ENCODE results near the gene PUS1. TPM values are rescaled to one million over a fixed set of nuclear protein-coding genes. Genes with fewer than 3 reads are reported as not detected.

PUS1 gene
- total and polyA plus RNA-seq, 2 of the 4 experiments (the other 2 are of a cell fraction) = 14.0 to 36.7 TPM

DNA sequence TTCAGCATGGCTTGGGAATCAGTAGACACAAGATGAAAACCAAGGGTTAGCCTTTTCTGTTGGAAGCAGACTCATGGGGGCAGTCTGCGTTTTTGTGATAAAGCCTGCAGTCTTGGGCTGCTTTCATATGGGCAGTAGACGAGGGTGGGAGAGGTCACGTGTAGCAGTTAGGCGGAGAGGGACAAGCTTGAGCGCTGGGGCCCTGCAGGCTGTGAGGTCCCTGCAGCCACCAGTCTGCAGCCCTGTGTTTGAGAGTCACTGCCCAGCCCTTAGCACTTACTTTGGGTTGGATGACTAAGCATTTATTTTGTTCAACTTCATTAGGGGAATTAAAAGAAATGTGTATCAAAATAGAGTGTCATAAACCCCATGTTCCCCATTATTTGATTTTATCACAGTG is 57.8 kb downstream of the PUS1 start:
- H3K27me3 ChIP-seq (ENCODE audit: control insufficient read depth, insufficient read depth, low read length) = no peaks in the 10 kb centered on the region
- H4K5ac ChIP-seq (ENCODE audit: low read depth, low read length) = no peak overlapping the region
- POLR2A ChIA-PET (ENCODE audit: unreplicated experiment) = no interaction called here
- TF ChIP-seq MXI1 (IDR thresholded peaks at IDR 0.05; ENCODE audit: borderline replicate concordance, low read depth, low read length) (no peak), NFE2L2 (IDR thresholded peaks at IDR 0.05; ENCODE audit: low read depth, low read length) (peak; percentile 87)
- H4K20me1 ChIP-seq (ENCODE audit: insufficient read depth, low read length) = no peaks in the 10 kb centered on the region
- H3K9me3 ChIP-seq (ENCODE audit: control insufficient read depth, insufficient read depth, low read length) = no peaks in the 10 kb centered on the region
- no peak overlapping the region for H3K14ac ChIP-seq (replicated peaks; ENCODE audit: low read depth, low read length)
- no peak overlapping the region for H2AK9ac ChIP-seq (replicated peaks; ENCODE audit: low read depth, low read length, poor library complexity)
- WGBS, 2 experiments (ENCODE audit: extremely low coverage in 2 of 2, insufficient read length in 1 of 2) = 60% methylated on average over 1 of the region's 5 CpGs; no CpG with 5 or more reads in 1 of the 2 experiments
- ATAC-seq (ENCODE audit: low read depth) (peak; percentile 46), DNase-seq (no peak)
- H3K79me1 ChIP-seq (ENCODE audit: low read depth in 1 of 2, low read length in 2 of 2) = peaks cover 3 to 21% of the 10 kb centered on the region in 2 experiments; a peak in 2 of 4 replicates
- dilution Hi-C loops (cut with HindIII; ENCODE audit: low sequenced_read_pairs, unreplicated experiment) = no loop called here
- CTCF ChIA-PET = no interaction called here
- no peak overlapping the region for H4K8ac ChIP-seq (ENCODE audit: low read depth in 2 of 2, low read length in 2 of 2)
- no peak overlapping the region for H2BK20ac ChIP-seq (ENCODE audit: low read depth, low read length)
- no TSS peak for BruUV-seq (replicated peaks)
- H2AK5ac ChIP-seq (ENCODE audit: low read depth, low read length) = no peak overlapping the region
- H3K4me2 ChIP-seq (ENCODE audit: low read depth, low read length) = no peak overlapping the region
- in situ Hi-C loops (cut with MboI; ENCODE audit: low sequenced_read_pairs) = no loop called here
- H2AFZ ChIP-seq (replicated peaks; ENCODE audit: low read length, poor library complexity) = no peak overlapping the region
- no peak overlapping the region for H3K23ac ChIP-seq (ENCODE audit: low read depth, low read length)
- H2BK15ac ChIP-seq (ENCODE audit: low read depth, low read length) = no peak overlapping the region
- no peak overlapping the region for H3K4ac ChIP-seq (ENCODE audit: low read depth, low read length)
- H3K18ac ChIP-seq (ENCODE audit: low read depth, low read length) = no peak overlapping the region
- H3K4me3 ChIP-seq (ENCODE audit: insufficient read depth, low read depth, low read length) = no peak overlapping the region
- no peak overlapping the region for H3K56ac ChIP-seq (ENCODE audit: extremely low read depth, insufficient read depth, low read length)
- H2BK120ac ChIP-seq (ENCODE audit: low read depth, low read length) = no peak overlapping the region
- H3K4me1 ChIP-seq (ENCODE audit: control insufficient read depth, insufficient read depth, low read length) = 0 out of 2 replicates have a peak, but pooled peaks cover 2% of the 10 kb centered on the region
- H2BK5ac ChIP-seq (ENCODE audit: low read depth, low read length, poor library complexity, severe bottlenecking) = no peak overlapping the region
- H3K9ac ChIP-seq (ENCODE audit: low read depth, low read length) = no peak overlapping the region
- intact Hi-C loops (cut with micrococcal nuclease) = no loop called here
- peaks cover 3% of the 10 kb centered on the region; the same call in 1 of the 2 replicates for H3K9me1 ChIP-seq (ENCODE audit: insufficient read depth, low read length)
- no peak overlapping the region for H3K27ac ChIP-seq (ENCODE audit: insufficient read depth, low read length)
- no peak overlapping the region for H4K91ac ChIP-seq (ENCODE audit: insufficient read depth, low read depth, low read length)
- H3K36me3 ChIP-seq (ENCODE audit: control insufficient read depth, insufficient read depth, low read length) = peaks cover 59% of the 10 kb centered on the region

All from IMR-90 (cell line).